OCI-LY1 (cell line): ENCODE data around the gene GMEB1.

ENCODE experiments used
- H2AFZ ChIP-seq: fragments of 200-600 bp; sonication (generic), shearing (Covaris generic); 2 replicates; pipeline ENCODE4 v1.6.0; 2014; ENCODE audit warnings: antibody characterized with exemption, mild to moderate bottlenecking, low read length
- H3F3A ChIP-seq: fragments of 200-600 bp; sonication (generic), shearing (Covaris generic); 2 replicates; pipeline ENCODE4 v1.6.0; 2014; ENCODE audit warnings: mild to moderate bottlenecking, antibody characterized with exemption, low read length, moderate library complexity; ENCODE audit not compliant: insufficient read depth
- H3K27ac ChIP-seq: fragments of 200-600 bp; sonication (generic); 2 replicates; pipeline ENCODE4 v1.5.1; 2014; ENCODE audit warnings: low read length, mixed run types, mild to moderate bottlenecking, low read depth; ENCODE audit not compliant: poor library complexity, severe bottlenecking
- H3K27me3 ChIP-seq: fragments of 200-600 bp; sonication (generic); 2 replicates; pipeline ENCODE4 v1.6.0; 2014; ENCODE audit warnings: antibody characterized with exemption, mild to moderate bottlenecking, low read length, moderate library complexity; ENCODE audit not compliant: insufficient read depth
- H3K36me3 ChIP-seq: fragments of 200-600 bp; sonication (generic); 2 replicates; pipeline ENCODE4 v1.6.1; 2014; ENCODE audit warnings: mild to moderate bottlenecking, antibody characterized with exemption, low read length, moderate library complexity, mixed read lengths; ENCODE audit not compliant: insufficient read depth
- H3K4me1 ChIP-seq: fragments of 200-600 bp; sonication (generic); 2 replicates; pipeline ENCODE4 v1.5.1; 2014; ENCODE audit warnings: mild to moderate bottlenecking, low read length, moderate library complexity; ENCODE audit not compliant: insufficient read depth, severe bottlenecking
- H3K4me2 ChIP-seq: fragments of 200-600 bp; sonication (generic), shearing (Covaris generic); 2 replicates; pipeline ENCODE4 v1.6.1; 2014; ENCODE audit warnings: low read length
- H3K4me3 ChIP-seq: fragments of 200-600 bp; sonication (generic); 2 replicates; pipeline ENCODE4 v1.5.1; 2014; ENCODE audit warnings: low read length, low read depth, mild to moderate bottlenecking, mixed read lengths; ENCODE audit not compliant: poor library complexity, severe bottlenecking
- H3K79me2 ChIP-seq: fragments of 200-600 bp; shearing (Covaris generic); 2 replicates; pipeline ENCODE4 v1.6.1; 2016; ENCODE audit warnings: mixed run types, low read length, mixed read lengths; ENCODE audit not compliant: insufficient read depth
- H3K9ac ChIP-seq: fragments of 200-600 bp; sonication (generic), shearing (Covaris generic); 2 replicates; pipeline ENCODE4 v1.6.1; 2014; ENCODE audit warnings: mild to moderate bottlenecking, low read length, mixed read lengths
- H3K9me2 ChIP-seq: fragments of 200-600 bp; sonication (generic), shearing (Covaris generic); 2 replicates; pipeline ENCODE4 v1.6.1; 2014; ENCODE audit warnings: low read depth, mild to moderate bottlenecking, low read length, mixed read lengths
- H3K9me3 ChIP-seq: fragments of 200-600 bp; shearing (Covaris generic); 2 replicates; pipeline ENCODE4 v1.6.1; 2014; ENCODE audit warnings: low read length, mixed read lengths
- H4K20me1 ChIP-seq: fragments of 200-600 bp; sonication (generic), shearing (Covaris generic); 2 replicates; pipeline ENCODE4 v1.6.0; 2016; ENCODE audit warnings: mild to moderate bottlenecking, low read length; ENCODE audit not compliant: insufficient read depth
- EZH2 ChIP-seq: fragments of 200-600 bp; sonication (generic), shearing (Covaris generic); IDR thresholded peaks from 2 replicates; pipeline ENCODE4 v1.8.0; 2017; ENCODE audit warnings: borderline replicate concordance, mixed run types, mild to moderate bottlenecking, antibody characterized with exemption, low read length, moderate library complexity, mixed read lengths
- TF ChIP-seq, protein P1 (sequence below): fragments of 200-600 bp; sonication (generic), shearing (Covaris generic); IDR thresholded peaks from 2 replicates; pipeline ENCODE4 v1.5.1; 2017; ENCODE audit warnings: mild to moderate bottlenecking, antibody characterized with exemption, low read length, moderate library complexity, mixed read lengths

GMEB1 gene

DNA sequence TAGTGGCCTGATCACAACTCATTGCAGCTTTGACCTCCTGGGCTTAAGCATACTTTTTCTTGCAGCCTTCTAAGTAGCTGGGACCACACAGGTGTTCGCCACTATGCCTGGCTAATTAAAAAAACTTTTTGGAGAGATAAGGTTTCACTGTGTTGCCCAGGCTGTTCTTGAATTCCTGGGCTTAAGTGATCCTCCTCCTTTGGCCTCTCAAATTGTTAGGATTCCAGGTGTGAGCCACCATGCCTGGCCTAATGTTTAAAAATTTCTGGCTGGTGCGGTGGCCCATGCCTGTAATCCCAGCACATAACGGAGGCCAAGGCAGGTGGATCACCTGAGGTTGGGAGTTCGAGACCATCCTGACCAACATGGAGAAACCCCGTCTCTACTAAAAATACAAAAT is 92.6 kb downstream of the GMEB1 start:
- Histone ChIP-seq H3K79me2 (peaks cover 93% of the 10 kb centered on the region), H3K4me2 (no peak overlapping the region), H3K27me3 (no peaks in the 10 kb centered on the region), H3K9ac (no peak overlapping the region), H3F3A (no peaks in the 10 kb centered on the region), H3K4me3 (no peak overlapping the region), H4K20me1 (no peaks in the 10 kb centered on the region), H2AFZ (no peak overlapping the region), H3K9me2 (no peaks in the 10 kb centered on the region), H3K4me1 (no peaks in the 10 kb centered on the region), H3K27ac (no peak overlapping the region), H3K9me3 (no peaks in the 10 kb centered on the region), H3K36me3 (peaks cover 60% of the 10 kb centered on the region)
- TF ChIP-seq, protein P1, sequence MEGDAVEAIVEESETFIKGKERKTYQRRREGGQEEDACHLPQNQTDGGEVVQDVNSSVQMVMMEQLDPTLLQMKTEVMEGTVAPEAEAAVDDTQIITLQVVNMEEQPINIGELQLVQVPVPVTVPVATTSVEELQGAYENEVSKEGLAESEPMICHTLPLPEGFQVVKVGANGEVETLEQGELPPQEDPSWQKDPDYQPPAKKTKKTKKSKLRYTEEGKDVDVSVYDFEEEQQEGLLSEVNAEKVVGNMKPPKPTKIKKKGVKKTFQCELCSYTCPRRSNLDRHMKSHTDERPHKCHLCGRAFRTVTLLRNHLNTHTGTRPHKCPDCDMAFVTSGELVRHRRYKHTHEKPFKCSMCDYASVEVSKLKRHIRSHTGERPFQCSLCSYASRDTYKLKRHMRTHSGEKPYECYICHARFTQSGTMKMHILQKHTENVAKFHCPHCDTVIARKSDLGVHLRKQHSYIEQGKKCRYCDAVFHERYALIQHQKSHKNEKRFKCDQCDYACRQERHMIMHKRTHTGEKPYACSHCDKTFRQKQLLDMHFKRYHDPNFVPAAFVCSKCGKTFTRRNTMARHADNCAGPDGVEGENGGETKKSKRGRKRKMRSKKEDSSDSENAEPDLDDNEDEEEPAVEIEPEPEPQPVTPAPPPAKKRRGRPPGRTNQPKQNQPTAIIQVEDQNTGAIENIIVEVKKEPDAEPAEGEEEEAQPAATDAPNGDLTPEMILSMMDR: no peak
- no peak for TF ChIP-seq EZH2

DNA sequence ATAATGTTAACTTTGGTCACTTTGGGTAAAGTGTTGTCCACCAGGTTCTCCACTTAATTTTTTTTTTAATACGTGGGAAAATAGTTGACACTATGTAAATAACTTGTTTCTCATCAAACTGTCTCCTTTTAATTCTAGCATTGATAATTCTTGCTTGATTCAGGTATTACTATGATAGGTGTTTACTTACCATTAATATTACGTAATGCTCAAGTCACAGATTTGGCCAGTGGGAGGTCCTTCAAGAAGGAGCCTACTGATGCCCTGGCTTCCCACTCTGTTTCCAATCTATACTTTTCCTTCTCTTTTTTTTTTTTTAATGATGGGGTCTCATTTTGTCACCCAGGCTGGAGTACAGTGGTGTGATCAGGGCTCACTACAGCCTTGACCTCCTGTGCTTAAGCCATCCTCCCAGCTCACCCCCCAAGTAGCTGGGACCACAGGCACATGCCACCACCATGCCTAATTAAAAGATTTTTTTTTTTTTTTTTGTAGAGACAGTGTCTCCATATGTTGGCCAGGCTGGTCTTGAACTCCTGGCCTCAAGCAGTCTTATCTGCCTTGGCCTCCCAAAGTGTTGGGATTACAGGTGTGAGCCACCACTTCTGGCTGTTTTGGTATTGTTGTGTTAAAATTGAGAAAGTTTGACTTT is 98.1 kb downstream of the GMEB1 start:
- Histone ChIP-seq H3K27ac (no peak overlapping the region), H3K9ac (no peak overlapping the region), H3K27me3 (no peaks in the 10 kb centered on the region), H2AFZ (no peak overlapping the region), H3F3A (no peaks in the 10 kb centered on the region), H3K4me2 (no peak overlapping the region), H3K4me3 (no peak overlapping the region), H3K9me2 (no peaks in the 10 kb centered on the region), H4K20me1 (no peaks in the 10 kb centered on the region), H3K36me3 (peaks cover 59% of the 10 kb centered on the region), H3K9me3 (no peaks in the 10 kb centered on the region), H3K79me2 (peaks cover 57% of the 10 kb centered on the region), H3K4me1 (no peaks in the 10 kb centered on the region)
- no peak for TF ChIP-seq EZH2
- TF ChIP-seq, protein P1: no peak
